Duodenal mucosa (tissue), 2 donors: ENCODE results near the gene ABCD1.

ENCODE experiments used
- H3K27ac ChIP-seq: one replicate; pipeline ENCODE4 v1.7.0; 2013; ENCODE audit warnings: low read depth, low read length
- H3K27me3 ChIP-seq, 2 donors: one replicate each; pipeline ENCODE4 v1.7.0; 2013; ENCODE audit warnings: low read length in 2 of 2, control low read depth in 1 of 2; ENCODE audit not compliant: insufficient read depth in 2 of 2, control insufficient read depth in 1 of 2
- H3K36me3 ChIP-seq, 2 donors: one replicate each; pipeline ENCODE4 v1.7.0; 2013; ENCODE audit warnings: low read length in 2 of 2, control low read depth in 1 of 2; ENCODE audit not compliant: insufficient read depth in 2 of 2, control insufficient read depth in 1 of 2
- H3K4me1 ChIP-seq, 2 donors: one replicate each; pipeline ENCODE4 v1.7.0; 2013; ENCODE audit warnings: low read length in 2 of 2, control low read depth in 1 of 2; ENCODE audit not compliant: insufficient read depth in 2 of 2, control insufficient read depth in 1 of 2
- H3K4me3 ChIP-seq, 2 donors: one replicate each; pipeline ENCODE4 v1.7.0; 2013; ENCODE audit warnings: low read length in 2 of 2, low read depth in 1 of 2
- H3K9ac ChIP-seq, 2 donors: one replicate each; pipeline ENCODE4 v1.7.0; 2013; ENCODE audit warnings: low read length in 2 of 2, low read depth in 1 of 2
- H3K9me3 ChIP-seq, 2 donors: one replicate each; pipeline ENCODE4 v1.7.0; 2013; ENCODE audit warnings: low read length in 2 of 2, control low read depth in 1 of 2; ENCODE audit not compliant: control insufficient read depth in 1 of 2

ABCD1 gene

GRCh38 chrX:153774576-153775292, 50.1 kb downstream of the ABCD1 start:
- H3K4me3 ChIP-seq: no peak overlapping the region
- no peak overlapping the region for H3K9ac ChIP-seq
- H3K4me1 ChIP-seq: no peaks in the 10 kb centered on the region
- no peak overlapping the region for H3K27ac ChIP-seq
- H3K27me3 ChIP-seq: peaks cover 0 to 3% of the 10 kb centered on the region in 2 donors
- no peaks in the 10 kb centered on the region for H3K36me3 ChIP-seq
- H3K9me3 ChIP-seq: no peaks in the 10 kb centered on the region

GRCh38 chrX:153775293-153776119, 50.9 kb downstream of the ABCD1 start:
- H3K27me3 ChIP-seq: peaks cover 0 to 9% of the 10 kb centered on the region in 2 donors

GRCh38 chrX:153776120-153776599, 51.5 kb downstream of the ABCD1 start:
- no peak overlapping the region for H3K4me3 ChIP-seq
- H3K9me3 ChIP-seq: no peaks in the 10 kb centered on the region
- H3K4me1 ChIP-seq: peaks cover 0 to 7% of the 10 kb centered on the region in 2 donors
- H3K36me3 ChIP-seq: no peaks in the 10 kb centered on the region
- no peak overlapping the region for H3K9ac ChIP-seq
- no peak overlapping the region for H3K27ac ChIP-seq
- H3K27me3 ChIP-seq: peaks cover 0 to 9% of the 10 kb centered on the region in 2 donors

More at GRCh38 chrX:153775293-153776119, 50.9 kb downstream of the ABCD1 start:
- Histone ChIP-seq H3K4me3 (no peak overlapping the region), H3K36me3 (no peaks in the 10 kb centered on the region), H3K9me3 (no peaks in the 10 kb centered on the region), H3K4me1 (peaks cover 0 to 4% of the 10 kb centered on the region in 2 donors), H3K27ac (no peak overlapping the region), H3K9ac (no peak overlapping the region)

GRCh38 chrX:153776611-153777045, 52.0 kb downstream of the ABCD1 start:
- Histone ChIP-seq H3K9ac (no peak overlapping the region), H3K27ac (no peak overlapping the region), H3K4me3 (no peak overlapping the region), H3K9me3 (no peaks in the 10 kb centered on the region), H3K4me1 (peaks cover 0 to 7% of the 10 kb centered on the region in 2 donors), H3K36me3 (no peaks in the 10 kb centered on the region), H3K27me3 (peaks cover 0 to 9% of the 10 kb centered on the region in 2 donors)

GRCh38 chrX:153777261-153778090, 52.8 kb downstream of the ABCD1 start:
- Histone ChIP-seq H3K9me3 (no peaks in the 10 kb centered on the region), H3K36me3 (no peaks in the 10 kb centered on the region), H3K4me1 (peaks cover 0 to 7% of the 10 kb centered on the region in 2 donors), H3K9ac (no peak overlapping the region), H3K27ac (no peak overlapping the region), H3K4me3 (no peak overlapping the region), H3K27me3 (peaks cover 0 to 9% of the 10 kb centered on the region in 2 donors)

GRCh38 chrX:153778181-153778580, 53.5 kb downstream of the ABCD1 start:
- H3K27me3 ChIP-seq: peaks cover 0 to 9% of the 10 kb centered on the region in 2 donors
- H3K36me3 ChIP-seq: no peaks in the 10 kb centered on the region
- peaks cover 0 to 7% of the 10 kb centered on the region in 2 donors for H3K4me1 ChIP-seq
- no peak overlapping the region for H3K9ac ChIP-seq
- no peak overlapping the region for H3K4me3 ChIP-seq
- H3K27ac ChIP-seq: no peak overlapping the region
- H3K9me3 ChIP-seq: no peaks in the 10 kb centered on the region

- Histone ChIP-seq H3K9me3 (no peaks in the 10 kb centered on the region), H3K36me3 (no peaks in the 10 kb centered on the region), H3K9ac (no peak overlapping the region), H3K27me3 (peaks cover 0 to 9% of the 10 kb centered on the region in 2 donors), H3K27ac (no peak overlapping the region), H3K4me3 (no peak overlapping the region), H3K4me1 (peaks cover 0 to 7% of the 10 kb centered on the region in 2 donors)
Measured at GRCh38 chrX:153778684-153779101, 54.0 kb downstream of the ABCD1 start.

- no peak overlapping the region for H3K4me3 ChIP-seq
- no peaks in the 10 kb centered on the region for H3K9me3 ChIP-seq
- H3K9ac ChIP-seq: no peak overlapping the region
- H3K4me1 ChIP-seq: peaks cover 0 to 7% of the 10 kb centered on the region in 2 donors
- peaks cover 0 to 9% of the 10 kb centered on the region in 2 donors for H3K27me3 ChIP-seq
- no peak overlapping the region for H3K27ac ChIP-seq
- H3K36me3 ChIP-seq: no peaks in the 10 kb centered on the region
Measured at GRCh38 chrX:153779891-153780677, 55.4 kb downstream of the ABCD1 start.
